K562 (cell line): ENCODE data around the gene CYP21A2. TPM values are rescaled to one million over a fixed set of nuclear protein-coding genes. Genes with fewer than 3 reads are reported as not detected.
A peak's percentile ranks its signal among the peaks of the same experiment; 100 is the strongest.

Source experiments
- ATAC-seq: fragments of 200-7000 bp; cut with Tn5 transposase; 3 replicates; pipeline ENCODE4 v1.9.1; 2020; ENCODE audit warnings: moderate library complexity
- BruUV-seq: library from RNA; stranded (reverse); fragments of 400-500 nt; replicated peaks from 2 replicates; lab custom pipeline; 2021; lab: Mats Ljungman, UMichigan
- CTCF ChIA-PET: fragments of 300-600 bp; formaldehyde crosslinking; extraction: SDS; loops from one replicate; lab custom pipeline; 2021; ENCODE audit warnings: low intra/inter-chr PET ratio; lab: Yijun Ruan, JAX
- POLR2A ChIA-PET: fragments of 300-600, 350-650 bp; sonication (Branson Sonifier 250); formaldehyde crosslinking; extraction: SDS; loops from one replicate; lab custom pipeline; 2021; ENCODE audit warnings: antibody characterized with exemption, inconsistent platforms; lab: Yijun Ruan, JAX
- DNase-seq, 4 experiments: peaks; one replicate each; pipeline versions ENCODE4 v3.0.0 to v3.0.0-alpha.2; 2011 to 2018; ENCODE audit warnings: low spot score in 3 of 4, mixed read lengths in 3 of 4; ENCODE audit errors: extremely low read depth in 1 of 4
- FAIRE-seq: peaks from 2 replicates; lab custom pipeline; 2011; peaks lifted over from hg19 to GRCh38; lab: Jason Lieb, UNC
- H2AFZ ChIP-seq: 2 replicates; pipeline ENCODE4 v1.6.0; 2011; ENCODE audit warnings: low read depth, low read length, control low read depth, inconsistent platforms
- H3K27ac ChIP-seq: fragments of 200-600 bp; 3 replicates; pipeline ENCODE4 v1.8.0; 2011; ENCODE audit warnings: low read depth, mild to moderate bottlenecking, control low read depth, inconsistent platforms, low read length, moderate library complexity, mixed read lengths; ENCODE audit errors: extremely low read depth
- H3K27me3 ChIP-seq, 2 experiments: fragments of 300-600 bp in 1 of 2; 2 replicates in 1 of 2; 3 replicates in 1 of 2; pipeline versions ENCODE4 v1.6.0 to v1.8.0; 2011; ENCODE audit warnings: inconsistent platforms in 2 of 2, low read length in 2 of 2, mild to moderate bottlenecking in 1 of 2, mixed read lengths in 1 of 2, moderate library complexity in 1 of 2; ENCODE audit not compliant: control insufficient read depth in 2 of 2, insufficient read depth in 2 of 2
- H3K36me3 ChIP-seq: fragments of 300-600 bp; 3 replicates; pipeline ENCODE4 v1.8.0; 2011; ENCODE audit warnings: mild to moderate bottlenecking, low read length, inconsistent platforms; ENCODE audit not compliant: control insufficient read depth, insufficient read depth
- H3K4me1 ChIP-seq, 2 experiments: fragments of 200-600 bp in 1 of 2; replicated peaks in 1 of 2; 2 replicates in 1 of 2; 3 replicates in 1 of 2; pipeline versions ENCODE4 v1.5.1 to v1.8.0; 2011; ENCODE audit warnings: inconsistent platforms in 2 of 2, low read length in 2 of 2, mild to moderate bottlenecking in 1 of 2, mixed read lengths in 1 of 2, moderate library complexity in 1 of 2; ENCODE audit not compliant: control insufficient read depth in 2 of 2, insufficient read depth in 2 of 2
- H3K4me2 ChIP-seq: 2 replicates; pipeline ENCODE4 v1.6.1; 2011; ENCODE audit warnings: low read length, control low read depth, inconsistent platforms, mixed read lengths; ENCODE audit not compliant: insufficient read depth
- H3K4me3 ChIP-seq: fragments of 200-600 bp; sonication (generic), shearing (Covaris generic); 2 replicates; pipeline ENCODE4 v1.5.1; 2016; ENCODE audit warnings: control low read depth, inconsistent platforms
- H3K79me2 ChIP-seq: fragments of 200-600 bp; 3 replicates; pipeline ENCODE4 v1.8.0; 2011; ENCODE audit warnings: low read length, inconsistent platforms; ENCODE audit not compliant: control insufficient read depth, insufficient read depth
- H3K9ac ChIP-seq, 2 experiments: 2 replicates each; pipeline versions ENCODE4 v1.6.0 to v1.6.1; 2011; ENCODE audit warnings: low read depth in 2 of 2, low read length in 2 of 2, control low read depth in 1 of 2, inconsistent platforms in 1 of 2, mild to moderate bottlenecking in 1 of 2, mixed read lengths in 1 of 2; ENCODE audit not compliant: insufficient read depth in 1 of 2
- H3K9me1 ChIP-seq: one replicate; pipeline ENCODE4 v1.6.0; 2011; ENCODE audit warnings: inconsistent platforms, mild to moderate bottlenecking, low read length, moderate library complexity; ENCODE audit not compliant: control insufficient read depth, insufficient read depth
- H3K9me3 ChIP-seq: replicated peaks from 2 replicates; pipeline ENCODE4 v1.5.1; 2011; ENCODE audit warnings: low read depth, low read length, inconsistent platforms; ENCODE audit not compliant: control insufficient read depth, insufficient read depth
- H4K20me1 ChIP-seq: replicated peaks from 2 replicates; pipeline ENCODE4 v1.6.1; 2011; ENCODE audit warnings: low read length, inconsistent platforms, mixed read lengths; ENCODE audit not compliant: control insufficient read depth, insufficient read depth
- BRD4 ChIP-seq: fragments of 200-600 bp; sonication (generic); IDR thresholded peaks from 2 replicates; pipeline ENCODE4 v1.6.1; 2017; ENCODE audit warnings: inconsistent platforms
- CBX3 ChIP-seq, 2 experiments: IDR thresholded peaks; 1 replicate in 1 of 2; 2 replicates in 1 of 2; pipeline ENCODE4 v1.6.1; 2012; ENCODE audit warnings: inconsistent platforms in 2 of 2, low read length in 2 of 2, borderline replicate concordance in 1 of 2, control low read depth in 1 of 2
- ERF ChIP-seq: fragments of 450-650 bp; formaldehyde crosslinking; IDR thresholded peaks from 2 replicates; pipeline ENCODE4 v1.4.0; 2020; ENCODE audit warnings: mild to moderate bottlenecking, mixed read lengths
- FUS ChIP-seq: fragments of 200-400 bp; formaldehyde crosslinking; optimal IDR thresholded peaks from 2 replicates; pipeline ENCODE3; 2017; ENCODE audit warnings: low read depth, low read length
- GATAD2B ChIP-seq: fragments of 450-650 bp; IDR thresholded peaks from 2 replicates; pipeline ENCODE4 v1.6.1; 2017; ENCODE audit warnings: mild to moderate bottlenecking, borderline replicate concordance
- HLTF ChIP-seq: fragments of 450-650 bp; IDR thresholded peaks from 2 replicates; pipeline ENCODE4 v1.6.1; 2016
- JUND ChIP-seq, 2 experiments: IDR thresholded peaks; 2 replicates in 1 of 2; 3 replicates in 1 of 2; pipeline ENCODE4 v1.6.1; 2011; ENCODE audit warnings: borderline replicate concordance in 2 of 2, low read depth in 2 of 2, low read length in 2 of 2, improper control_type of control experiment in 1 of 2, missing biosample characterization in 1 of 2, missing genetic modification characterization in 1 of 2, missing genetic modification reagents in 1 of 2
- KLF6 ChIP-seq: fragments of 250-450 bp; sonication (Bioruptor Pico); IDR thresholded peaks from 2 replicates; pipeline ENCODE4 v1.4.0; 2020; ENCODE audit warnings: mild to moderate bottlenecking, moderate library complexity, borderline replicate concordance
- RBM17 ChIP-seq: fragments of 200-400 bp; formaldehyde crosslinking; IDR thresholded peaks from 2 replicates; pipeline ENCODE4 v1.6.1; 2017; ENCODE audit warnings: low read depth, mild to moderate bottlenecking, low read length, borderline replicate concordance
- RBM39 ChIP-seq: fragments of 200-400 bp; formaldehyde crosslinking; optimal IDR thresholded peaks from 2 replicates; pipeline ENCODE3; 2018; ENCODE audit warnings: low read depth, low read length
- RFX1 ChIP-seq: fragments of 450-650 bp; IDR thresholded peaks from 2 replicates; pipeline ENCODE4 v1.6.1; 2016; ENCODE audit warnings: mild to moderate bottlenecking, moderate library complexity
- SP1 ChIP-seq: sonication (generic); formaldehyde crosslinking; IDR thresholded peaks from 2 replicates; pipeline ENCODE4 v1.8.1; 2022; ENCODE audit warnings: mild to moderate bottlenecking, missing genetic modification reagents
- TEAD1 ChIP-seq, 2 experiments: fragments of 450-650 bp in 1 of 2; sonication (generic) in 1 of 2; formaldehyde crosslinking; IDR thresholded peaks; 2 replicates each; pipeline versions ENCODE4 v1.4.0 to v1.8.0; 2020 to 2022; ENCODE audit warnings: mild to moderate bottlenecking in 2 of 2, missing genetic modification reagents in 1 of 2
- ZBTB1 ChIP-seq: sonication (generic); formaldehyde crosslinking; IDR thresholded peaks from 2 replicates; pipeline ENCODE4 v1.8.1; 2023; ENCODE audit warnings: missing genetic modification reagents, low read depth, mild to moderate bottlenecking, borderline replicate concordance
- ZNF12 ChIP-seq: sonication (generic); formaldehyde crosslinking; IDR thresholded peaks from 2 replicates; pipeline ENCODE4 v1.4.0; 2020; ENCODE audit warnings: mild to moderate bottlenecking, missing genetic modification reagents
- ZNF263 ChIP-seq: sonication (generic); formaldehyde crosslinking; IDR thresholded peaks from 2 replicates; pipeline ENCODE4 v1.8.0; 2022; ENCODE audit warnings: mild to moderate bottlenecking, missing genetic modification reagents, borderline replicate concordance
- WGBS: fragments of 100-300 bp; shearing (Covaris generic); methylation state at CpG from one replicate; pipeline ENCODE4 v1.1.6; 2016; ENCODE audit warnings: low coverage, mixed read lengths; ENCODE audit not compliant: insufficient coverage; ENCODE audit errors: missing lambda C conversion rate; 5-methylcytosine and 5-hydroxymethylcytosine counted together
- in situ Hi-C: fragments of 300-500 bp; cut with MboI; formaldehyde crosslinking; loops from 4 replicates; pipeline ENCODE4 v1.15.0; 2018; ENCODE audit warnings: inconsistent platforms, mixed read lengths
- intact Hi-C: fragments of 100-400 bp; cut with micrococcal nuclease; formaldehyde crosslinking; loops from 2 replicates; pipeline ENCODE4 v1.14.2; 2022
- polyA plus RNA-seq, 8 experiments: library from polyadenylated mRNA; depleted of rRNA in 4 of 8; stranded (reverse) in 5 of 8; unstranded in 3 of 8; fragments of >200 nt; fragmentation: Nextera tagmentation in 2 of 8; fragmentation: Illumina TruSeq in 1 of 8; extraction: Ambion mirVana in 2 of 8; extraction: Trizol in 1 of 8; gene quantifications; 2 replicates each; pipeline versions ENCODE4 v1.2.1 to v1.2.3, GENCODE V29; 2011 to 2014; ENCODE audit warnings: inconsistent platforms in 1 of 8, missing spikeins in 1 of 8
- total RNA-seq, 7 experiments: library from RNA; depleted of rRNA in 6 of 7; stranded (reverse); fragments of >200 nt in 6 of 7; fragmentation: Illumina TruSeq in 2 of 7; extraction: Trizol in 2 of 7; gene quantifications; 2 replicates each; pipeline versions ENCODE4 v1.2.1 to v1.2.3, GENCODE V29; 2011 to 2021; ENCODE audit warnings: low replicate concordance in 1 of 7
- TF ChIP-seq, protein P1 (sequence below): fragments of 450-650 bp; formaldehyde crosslinking; IDR thresholded peaks from 2 replicates; pipeline ENCODE4 v1.4.0; 2020; ENCODE audit warnings: mild to moderate bottlenecking, moderate library complexity

The CYP21A2 gene
- total and polyA plus RNA-seq, 9 of the 15 experiments (the other 6 are each of a cell fraction or from before 2014, with no cell fraction given): 0.03 to 1.4 (median 0.19) TPM

DNA sequence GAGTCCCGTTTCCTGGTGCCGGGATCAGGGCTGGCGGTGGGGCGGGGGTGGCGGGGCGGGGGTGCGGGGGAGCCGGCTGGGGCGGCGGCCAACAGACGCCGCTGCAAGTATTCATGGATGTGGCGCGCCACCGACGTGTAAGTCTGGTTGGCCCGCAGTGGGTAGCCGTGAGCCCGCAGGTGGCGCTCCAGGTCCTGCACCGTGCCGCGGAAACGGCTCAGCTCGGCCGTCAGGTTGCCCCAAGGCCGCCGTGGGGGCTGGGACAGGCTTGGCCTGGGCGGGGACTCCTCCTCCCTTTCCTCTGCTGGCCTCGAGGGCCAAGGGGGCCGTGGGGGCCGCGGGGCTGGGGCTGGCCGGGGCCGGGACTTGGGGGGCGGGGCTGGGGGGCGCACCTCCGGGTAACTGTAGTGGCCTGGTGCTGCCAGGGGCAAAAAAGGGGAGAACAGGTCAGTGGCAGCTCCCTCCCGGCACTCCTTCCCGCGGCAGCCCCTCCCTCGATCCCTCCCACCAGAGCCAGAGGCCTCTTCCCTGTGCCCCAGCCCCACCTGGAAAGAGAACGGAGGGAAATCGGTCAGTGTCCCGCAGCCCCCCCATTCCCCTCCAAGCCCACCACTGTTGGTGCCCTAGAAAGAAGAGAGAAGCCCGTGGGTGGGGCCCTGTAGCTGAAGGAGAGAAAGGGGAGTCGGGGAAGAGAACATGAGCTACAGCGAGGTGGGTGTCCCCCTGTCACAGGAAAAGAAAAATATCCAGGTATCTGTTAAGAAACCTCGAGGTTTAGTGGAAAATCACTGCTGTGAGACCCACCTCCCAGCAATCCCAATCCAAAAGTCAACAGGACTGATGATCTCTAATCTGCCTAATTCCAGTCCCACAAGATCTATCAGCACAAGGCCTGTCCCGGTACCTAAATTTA is 49.6 kb downstream of the CYP21A2 start:
- no peak overlapping the region for H3K4me3 ChIP-seq
- CTCF ChIA-PET: interaction anchor here (1.2 kb wide), 1 partner anchor 29 kb away, joined by 3 read pairs; no protein-coding TSS in a partner anchor
- H3K9me1 ChIP-seq: no peaks in the 10 kb centered on the region
- H3K4me1 ChIP-seq: peaks cover 2 to 31% of the 10 kb centered on the region in 2 experiments
- peak overlapping the region in 1 of 2 experiments; percentile 74; a peak in 2 of 4 replicates for H3K9ac ChIP-seq
- H3K36me3 ChIP-seq: no peaks in the 10 kb centered on the region
- H3K9me3 ChIP-seq: no peaks in the 10 kb centered on the region
- peak; percentile 90 to 93 (median 92) for DNase-seq
- FAIRE-seq: peak; percentile 55
- BruUV-seq: no TSS peak
- no peak overlapping the region for H3K4me2 ChIP-seq
- 19% methylated on average over 16 of the region's 50 CpGs for WGBS
- intact Hi-C loops (no loop called here), in situ Hi-C loops (no loop called here)
- H2AFZ ChIP-seq: peak overlapping the region; percentile 37; the same call in 1 of the 2 replicates
- H3K27me3 ChIP-seq: peaks cover 13 to 47% of the 10 kb centered on the region in 2 experiments
- H3K79me2 ChIP-seq: no peaks in the 10 kb centered on the region
- peaks cover 1% of the 10 kb centered on the region; the same call in 1 of the 2 replicates for H4K20me1 ChIP-seq
- ATAC-seq: peak; percentile 98
- POLR2A ChIA-PET: interaction anchor here (0.6 to 0.8 kb wide), 3 partner anchors 10 to 366 kb away, joined by 3 to 5 read pairs (median 3); partner anchors contain the start of gene LY6G6C
- no peak overlapping the region for H3K27ac ChIP-seq
- TF ChIP-seq RFX1 (no peak), ZNF12 (CRISPR knock-in tag) (0 out of 2 replicates have a peak, but pooled peaks have one; percentile 58), ERF (CRISPR knock-in tag) (no peak), FUS (no peak), BRD4 (no peak), KLF6 (CRISPR knock-in tag) (no peak), SP1 (CRISPR knock-in tag) (peak; percentile 26; the same call in 1 of the 2 replicates), CBX3 (IDR thresholded peaks at IDR 0.05; ENCODE audit: borderline replicate concordance in 1 of 2, low read length in 2 of 2) (no peak), ZBTB1 (CRISPR knock-in tag) (no peak), RBM39 (no peak), GATAD2B (0 out of 2 replicates have a peak, but pooled peaks have one; percentile 70), TEAD1 (CRISPR knock-in tag; IDR thresholded peaks at IDR 0.05) (no peak), ZNF263 (CRISPR knock-in tag) (peak; percentile 61; the same call in 1 of the 2 replicates), HLTF (no peak), RBM17 (no peak), JUND (IDR thresholded peaks at IDR 0.05; ENCODE audit: borderline replicate concordance, low read depth, low read length) (peak; percentile 53; the same call in 1 of the 2 replicates), JUND (tag; IDR thresholded peaks at IDR 0.05; ENCODE audit: borderline replicate concordance, low read depth, low read length) (no peak)
- TF ChIP-seq, protein P1, sequence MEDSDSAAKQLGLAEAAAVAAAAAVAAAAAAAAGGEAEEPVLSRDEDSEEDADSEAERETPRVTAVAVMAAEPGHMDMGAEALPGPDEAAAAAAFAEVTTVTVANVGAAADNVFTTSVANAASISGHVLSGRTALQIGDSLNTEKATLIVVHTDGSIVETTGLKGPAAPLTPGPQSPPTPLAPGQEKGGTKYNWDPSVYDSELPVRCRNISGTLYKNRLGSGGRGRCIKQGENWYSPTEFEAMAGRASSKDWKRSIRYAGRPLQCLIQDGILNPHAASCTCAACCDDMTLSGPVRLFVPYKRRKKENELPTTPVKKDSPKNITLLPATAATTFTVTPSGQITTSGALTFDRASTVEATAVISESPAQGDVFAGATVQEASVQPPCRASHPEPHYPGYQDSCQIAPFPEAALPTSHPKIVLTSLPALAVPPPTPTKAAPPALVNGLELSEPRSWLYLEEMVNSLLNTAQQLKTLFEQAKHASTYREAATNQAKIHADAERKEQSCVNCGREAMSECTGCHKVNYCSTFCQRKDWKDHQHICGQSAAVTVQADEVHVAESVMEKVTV (CRISPR knock-in tag): peak; percentile 65
